Ovary (tissue), 9 donors: ENCODE measurements around the gene FAM219A. TPM values are rescaled to one million over a fixed set of nuclear protein-coding genes. Genes with fewer than 3 reads are reported as not detected.

Experiments
- DNase-seq, 5 donors: peaks; one replicate each; pipeline ENCODE4 v3.0.0-alpha.2; 2019 to 2020
- H3K27ac ChIP-seq, 2 donors: fragments of 200-600 bp; one replicate each; pipeline versions ENCODE4 v1.5.1 to v1.8.0; 2019 to 2022
- H3K27me3 ChIP-seq: fragments of 200-600 bp; one replicate; pipeline ENCODE4 v1.8.0; 2022
- H3K36me3 ChIP-seq: fragments of 200-600 bp; sonication (generic); one replicate; pipeline ENCODE4 v1.5.1; 2019
- H3K4me1 ChIP-seq: one replicate; pipeline ENCODE4 v1.8.1; 2013; ENCODE audit warnings: mild to moderate bottlenecking, moderate library complexity; ENCODE audit not compliant: insufficient read depth
- H3K4me3 ChIP-seq: fragments of 200-600 bp; sonication (generic); one replicate; pipeline ENCODE4 v1.5.1; 2017
- H3K9me3 ChIP-seq, 2 donors: fragments of 200-600 bp in 1 of 2; sonication (generic) in 1 of 2; one replicate each; pipeline versions ENCODE4 v1.5.1 to v1.8.1; 2013 to 2019; ENCODE audit warnings: mild to moderate bottlenecking in 1 of 2, moderate library complexity in 1 of 2
- EP300 ChIP-seq: sonication (generic); formaldehyde crosslinking; IDR thresholded peaks from one replicate; pipeline ENCODE4 v1.6.1; 2017; ENCODE audit warnings: antibody characterized with exemption
- POLR2A ChIP-seq: fragments of 450-650 bp; IDR thresholded peaks from one replicate; pipeline ENCODE4 v1.6.1; 2017; ENCODE audit warnings: antibody characterized with exemption, mild to moderate bottlenecking, moderate library complexity
- WGBS, 3 donors: extraction: QIAGEN DNeasy Blood & Tissue Kit in 1 of 3; methylation state at CpG; one replicate each; pipeline versions ENCODE4 v1.1.5 to v1.1.7; 2013 to 2017; 5-methylcytosine and 5-hydroxymethylcytosine counted together
- intact Hi-C, 4 donors: fragments of 100-400 bp; cut with DNase I; formaldehyde crosslinking; loops; one replicate each; pipeline versions ENCODE4 v1.11.0 to v1.15.1; 2022 to 2023
- polyA plus RNA-seq, 2 donors: library from polyadenylated mRNA; stranded (reverse); fragments of 200-250 nt in 1 of 2; fragments of 350-450 nt in 1 of 2; fragmentation: Illumina TruSeq in 1 of 2; extraction: RNeasy Lipid Tissue Mini Kit (QIAGEN cat#74804) in 1 of 2; gene quantifications; one replicate each; pipeline ENCODE4 v1.2.3, GENCODE V29; 2013 to 2014
- total RNA-seq, 7 donors: library from RNA; depleted of rRNA in 2 of 7; stranded (reverse); fragments of >200 nt in 2 of 7; fragmentation: NEBNext Ultra II Directional in 3 of 7; extraction: Animal tissue kit (Norgen Biotek cat#: 25700) in 3 of 7; gene quantifications; one replicate each; pipeline versions ENCODE4 v1.1.0 to v1.2.4, GENCODE V29; 2016 to 2023
- TF ChIP-seq, protein P1 (sequence below), 3 donors: fragments of 450-650 bp in 2 of 3; fragments of 200-600 bp in 1 of 3; IDR thresholded peaks; one replicate each; pipeline versions ENCODE4 v1.5.1 to v1.8.0; 2016 to 2022; ENCODE audit warnings: antibody characterized with exemption in 3 of 3, mild to moderate bottlenecking in 1 of 3
- donor health status: DM: no; HTN: no; CAD: no; lungs with moderate emphysema.
- donor health status: DM: no; HTN: no; CAD: no.
- donor health status: Bipolar disorder and iron deficiency.
- donor health status: DM: yes; HTN: yes; CAD: no.
- donor health status: DM: no; HTN: no; CAD: no.
- donor health status: DM: yes; HTN: yes; CAD: no.

FAM219A gene
- total and polyA plus RNA-seq, 9 donors, result 5.2 to 24.7 (median 15.2) TPM

DNA sequence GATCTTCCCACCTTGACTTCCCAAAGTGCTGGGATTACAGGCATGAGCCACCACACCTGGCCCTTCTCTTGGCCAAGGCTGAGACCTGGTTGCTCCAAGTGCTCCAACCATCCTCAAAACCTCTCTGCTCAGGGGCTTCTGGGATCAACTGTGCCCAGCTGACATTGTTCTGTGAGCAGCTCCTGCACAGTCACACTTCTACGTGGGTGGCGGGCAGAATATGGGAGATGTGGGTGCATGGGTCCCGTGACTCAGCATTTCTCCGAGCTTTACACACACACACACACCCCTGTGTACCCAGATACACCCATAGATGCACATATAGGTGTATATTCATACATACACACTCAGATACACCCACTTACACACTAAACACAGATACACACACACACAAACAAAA lies 71.1 kb downstream of the FAM219A start:
- H3K27ac ChIP-seq, result no peak overlapping the region
- H3K4me1 ChIP-seq, result no peaks in the 10 kb centered on the region
- H3K9me3 ChIP-seq, result no peaks in the 10 kb centered on the region
- no peak overlapping the region for H3K4me3 ChIP-seq
- no peak for DNase-seq
- WGBS, 3 donors, result 90 to 94% (median 90%) methylated on average over 4 of the region's 4 CpGs
- intact Hi-C loops, result no loop called here
- no peaks in the 10 kb centered on the region for H3K27me3 ChIP-seq
- TF ChIP-seq, protein P1, sequence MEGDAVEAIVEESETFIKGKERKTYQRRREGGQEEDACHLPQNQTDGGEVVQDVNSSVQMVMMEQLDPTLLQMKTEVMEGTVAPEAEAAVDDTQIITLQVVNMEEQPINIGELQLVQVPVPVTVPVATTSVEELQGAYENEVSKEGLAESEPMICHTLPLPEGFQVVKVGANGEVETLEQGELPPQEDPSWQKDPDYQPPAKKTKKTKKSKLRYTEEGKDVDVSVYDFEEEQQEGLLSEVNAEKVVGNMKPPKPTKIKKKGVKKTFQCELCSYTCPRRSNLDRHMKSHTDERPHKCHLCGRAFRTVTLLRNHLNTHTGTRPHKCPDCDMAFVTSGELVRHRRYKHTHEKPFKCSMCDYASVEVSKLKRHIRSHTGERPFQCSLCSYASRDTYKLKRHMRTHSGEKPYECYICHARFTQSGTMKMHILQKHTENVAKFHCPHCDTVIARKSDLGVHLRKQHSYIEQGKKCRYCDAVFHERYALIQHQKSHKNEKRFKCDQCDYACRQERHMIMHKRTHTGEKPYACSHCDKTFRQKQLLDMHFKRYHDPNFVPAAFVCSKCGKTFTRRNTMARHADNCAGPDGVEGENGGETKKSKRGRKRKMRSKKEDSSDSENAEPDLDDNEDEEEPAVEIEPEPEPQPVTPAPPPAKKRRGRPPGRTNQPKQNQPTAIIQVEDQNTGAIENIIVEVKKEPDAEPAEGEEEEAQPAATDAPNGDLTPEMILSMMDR (IDR thresholded peaks at IDR 0.05), result no peak
- no peak for TF ChIP-seq EP300
- no peak for TF ChIP-seq POLR2A
- no peaks in the 10 kb centered on the region for H3K36me3 ChIP-seq

DNA sequence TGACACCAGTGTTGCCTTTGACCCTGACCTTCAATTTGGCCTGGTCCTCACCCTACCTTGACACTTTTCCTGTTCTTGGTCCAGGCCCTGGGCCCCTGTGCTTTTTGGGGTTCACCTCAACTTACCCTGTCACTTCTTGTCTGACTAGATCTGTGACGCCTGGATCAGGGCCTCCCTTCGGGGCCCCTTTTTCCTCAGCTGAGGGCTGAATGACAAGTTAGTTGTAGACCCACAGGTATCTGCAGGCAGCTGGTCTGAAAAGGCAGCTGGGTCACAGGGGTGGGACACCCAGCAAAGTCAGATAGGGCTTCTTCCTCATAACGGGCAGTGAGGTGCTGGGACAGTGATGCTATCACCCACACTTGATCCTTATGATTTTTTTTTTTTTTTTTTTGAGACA lies 71.7 kb downstream of the FAM219A start:
- no peaks in the 10 kb centered on the region for H3K4me1 ChIP-seq
- no peak overlapping the region for H3K27ac ChIP-seq
- H3K4me3 ChIP-seq, result no peak overlapping the region
- TF ChIP-seq, protein P1 (IDR thresholded peaks at IDR 0.05), result no peak
- no peak for TF ChIP-seq EP300
- no peak for TF ChIP-seq POLR2A
- intact Hi-C loops, result no loop called here
- 87 to 88% (median 88%) methylated on average over 3 of the region's 3 CpGs for WGBS, 3 donors
- H3K36me3 ChIP-seq, result no peaks in the 10 kb centered on the region
- no peak for DNase-seq
- H3K27me3 ChIP-seq, result no peaks in the 10 kb centered on the region
- no peaks in the 10 kb centered on the region for H3K9me3 ChIP-seq

DNA sequence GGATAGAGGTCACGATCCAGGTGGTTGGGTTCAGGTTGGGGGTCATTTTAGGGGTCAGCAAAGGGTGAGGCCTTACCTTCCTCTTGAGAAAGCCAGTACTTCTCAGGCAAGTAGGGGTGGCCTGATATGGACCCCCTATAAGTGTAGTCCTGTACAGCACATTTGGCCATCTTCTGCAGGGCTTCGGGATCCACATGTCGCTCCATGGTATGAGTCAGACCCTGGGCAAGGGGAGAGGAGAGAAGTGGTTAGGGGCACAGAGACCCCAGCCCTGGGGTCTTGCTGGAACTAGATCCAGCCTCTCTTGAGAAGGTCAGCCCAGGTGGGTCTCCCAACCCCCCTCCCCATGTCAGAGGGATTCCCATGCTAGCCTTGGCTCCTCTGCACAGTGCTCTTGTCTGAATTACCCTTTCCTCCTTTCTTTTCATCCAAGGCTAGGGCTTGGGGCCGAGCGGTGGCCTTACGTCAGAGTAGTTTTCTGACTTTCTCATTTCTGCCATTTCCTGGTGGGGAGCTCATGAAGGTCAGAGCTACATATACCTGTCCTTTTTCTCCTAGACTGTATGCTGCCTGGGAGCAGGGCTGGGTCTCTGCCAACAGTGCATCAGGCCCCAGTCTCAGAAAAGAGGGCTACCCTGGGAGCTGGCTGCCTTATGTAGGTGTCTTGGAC lies 72.7 kb downstream of the FAM219A start:
- Histone ChIP-seq H3K4me3 (no peak overlapping the region), H3K27me3 (no peaks in the 10 kb centered on the region), H3K27ac (no peak overlapping the region), H3K4me1 (peaks cover 5% of the 10 kb centered on the region), H3K36me3 (no peaks in the 10 kb centered on the region), H3K9me3 (no peaks in the 10 kb centered on the region)
- intact Hi-C loops, result no loop called here
- 85 to 97% (median 87%) methylated on average over 6 of the region's 6 CpGs for WGBS, 3 donors
- TF ChIP-seq, protein P1 (IDR thresholded peaks at IDR 0.05), result no peak
- TF ChIP-seq POLR2A, result no peak
- TF ChIP-seq EP300, result no peak
- DNase-seq, result no peak

DNA sequence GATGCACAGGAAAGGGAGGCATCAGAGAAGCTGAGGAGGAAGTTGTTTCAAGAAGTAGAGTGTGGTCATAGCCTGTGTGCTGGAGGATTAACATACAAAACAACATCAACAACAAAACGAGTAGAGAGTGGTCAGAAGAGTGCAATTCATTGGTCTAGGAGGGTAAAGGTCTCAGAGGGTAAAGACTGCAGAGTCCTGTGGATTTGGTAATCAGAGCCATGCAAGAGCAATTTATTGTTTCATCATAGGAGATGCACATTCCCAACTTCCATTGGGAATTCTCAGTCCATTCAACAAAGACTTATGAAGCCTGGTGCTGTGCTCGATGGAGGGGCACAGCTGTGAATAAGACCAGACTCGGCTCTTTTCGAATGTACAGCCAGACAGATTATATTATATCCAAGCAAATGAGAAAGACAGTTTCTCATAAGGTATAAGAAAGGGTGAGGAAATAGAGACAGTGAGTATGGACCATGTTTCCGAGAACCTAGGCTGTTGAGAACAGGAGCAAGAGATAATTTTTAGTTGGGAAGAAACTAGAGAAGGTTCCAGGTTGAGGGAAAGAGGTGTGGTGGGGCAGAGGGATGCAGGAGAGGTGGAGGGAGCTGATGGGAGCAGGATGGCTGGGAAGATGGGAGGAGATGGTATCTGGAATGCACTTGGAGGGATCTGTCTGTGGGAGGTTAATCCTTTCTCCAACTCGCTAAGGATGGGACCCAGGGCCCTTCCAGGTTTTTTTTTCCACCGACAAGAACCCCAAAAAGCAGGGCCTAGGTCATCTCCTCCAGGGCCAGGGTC lies 73.8 kb downstream of the FAM219A start:
- DNase-seq, result no peak
- Histone ChIP-seq H3K9me3 (no peaks in the 10 kb centered on the region), H3K27ac (no peak overlapping the region), H3K4me1 (peaks cover 11% of the 10 kb centered on the region), H3K4me3 (no peak overlapping the region), H3K27me3 (no peaks in the 10 kb centered on the region), H3K36me3 (no peaks in the 10 kb centered on the region)
- intact Hi-C loops, result no loop called here
- 73 to 75% (median 74%) methylated on average over 7 of the region's 7 CpGs for WGBS, 3 donors
- no peak for TF ChIP-seq POLR2A

DNA sequence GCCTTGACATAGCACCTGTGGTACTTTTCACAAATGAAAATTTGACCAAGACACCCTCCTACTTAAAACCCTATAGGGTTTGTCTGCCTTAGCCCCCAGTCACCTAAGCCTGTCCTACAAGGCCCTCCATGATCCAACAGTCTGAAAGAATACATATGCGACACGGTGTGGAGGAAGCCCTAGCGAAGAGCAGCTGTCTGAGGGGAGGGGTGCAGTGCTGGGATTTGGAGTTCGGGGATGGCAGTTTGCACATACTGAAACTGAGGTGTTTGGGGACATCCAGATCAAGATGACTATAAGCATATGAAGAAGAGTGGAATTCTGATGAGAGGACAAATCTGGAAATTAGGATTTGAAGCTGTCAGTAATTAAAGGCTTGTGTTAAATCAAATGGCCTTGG lies 74.5 kb downstream of the FAM219A start:
- H3K9me3 ChIP-seq, result no peaks in the 10 kb centered on the region
- DNase-seq, result no peak
- H3K27ac ChIP-seq, result no peak overlapping the region
- WGBS, 3 donors, result 71 to 82% (median 76%) methylated on average over 4 of the region's 4 CpGs
- TF ChIP-seq POLR2A (no peak), EP300 (no peak)
- TF ChIP-seq, protein P1 (IDR thresholded peaks at IDR 0.05), result no peak
- no peaks in the 10 kb centered on the region for H3K27me3 ChIP-seq
- H3K36me3 ChIP-seq, result no peaks in the 10 kb centered on the region
- H3K4me3 ChIP-seq, result no peak overlapping the region
- intact Hi-C loops, result no loop called here
- H3K4me1 ChIP-seq, result peaks cover 13% of the 10 kb centered on the region
